ENCODE data around the gene COPG1.

DNA sequence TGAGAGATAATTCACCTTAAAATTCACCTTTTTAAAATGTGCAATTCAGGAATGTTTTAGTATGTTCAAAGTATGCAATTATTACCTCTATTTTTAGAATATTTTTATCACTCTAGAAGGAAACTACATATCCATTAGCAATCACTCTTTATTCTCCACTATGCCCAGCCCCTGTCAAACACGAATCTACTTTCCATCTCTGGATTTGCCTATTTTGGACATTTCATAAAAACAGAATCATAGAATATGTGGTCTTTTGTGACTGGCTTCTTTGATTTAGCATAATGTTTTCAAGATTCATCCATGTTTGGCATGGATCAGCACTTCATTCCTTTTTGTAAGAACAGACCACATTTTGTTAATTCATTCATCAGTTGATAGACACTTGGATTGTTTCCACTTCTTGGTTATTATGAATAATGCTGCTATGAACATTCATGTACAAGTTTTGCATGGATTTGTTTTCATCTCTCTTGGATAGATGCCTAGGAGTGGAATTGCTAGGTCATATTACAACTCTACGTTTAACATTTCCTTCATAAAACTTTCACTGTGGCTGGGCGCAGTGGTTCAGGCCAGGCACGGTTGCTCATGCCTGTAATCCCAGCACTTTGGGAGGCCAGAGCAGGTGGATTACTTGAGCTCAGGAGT, 42.0 kb downstream of the COPG1 start:
- no peak for TF ChIP-seq POLR2AphosphoS5 (IDR thresholded peaks at IDR 0.05; ENCODE audit: low read depth, low read length)
- TF ChIP-seq TAF1 (IDR thresholded peaks at IDR 0.05; ENCODE audit: borderline replicate concordance, insufficient read depth, low read length) = no peak

Measured in PFSK-1 (cell line).